Transverse colon (tissue), 4 donors: ENCODE results near the gene SHISA7.

Experiments used
- CTCF ChIP-seq, 5 experiments: fragments of 200-600 bp in 3 of 5; fragments of 450-650 bp in 2 of 5; sonication (generic) in 3 of 5; IDR thresholded peaks; 1 replicate in 2 of 5; 2 replicates in 3 of 5; pipeline ENCODE4 v1.5.1; 2016 to 2017; ENCODE audit warnings: antibody characterized with exemption in 5 of 5, inconsistent platforms in 3 of 5, mild to moderate bottlenecking in 2 of 5, moderate library complexity in 1 of 5
- EP300 ChIP-seq: sonication (generic); formaldehyde crosslinking; IDR thresholded peaks from one replicate; pipeline ENCODE4 v1.6.1; 2017; ENCODE audit warnings: antibody characterized with exemption, low read depth
- POLR2A ChIP-seq: fragments of 450-650 bp; IDR thresholded peaks from one replicate; pipeline ENCODE4 v1.6.1; 2016; ENCODE audit warnings: antibody characterized with exemption, mild to moderate bottlenecking, moderate library complexity
- POLR2AphosphoS5 ChIP-seq, 3 donors: sonication (generic); formaldehyde crosslinking; IDR thresholded peaks; one replicate each; pipeline ENCODE4 v1.6.1; 2016; ENCODE audit warnings: antibody characterized with exemption in 3 of 3

GRCh38 chr19:55467236-55468053 lies 24.3 kb upstream of the SHISA7 start:
- TF ChIP-seq CTCF (IDR thresholded peaks at IDR 0.05) (peak; percentile 91 to 100 (median 99)), POLR2A (no peak), POLR2AphosphoS5 (IDR thresholded peaks at IDR 0.05) (no peak), EP300 (no peak)
